Natural killer cell treated with Interleukin-12 subunit alpha and Interleukin-12 subunit beta and Interleukin-15 and Interleukin-18, amount 100 ng/mL, for 72 hours (primary cell): ENCODE data around the gene ARAP1. TPM values are rescaled to one million over a fixed set of nuclear protein-coding genes. Genes with fewer than 3 reads are reported as not detected.

ENCODE experiments used
- ATAC-seq, 2 donors: fragments of 150-1000 bp; cut with Tn5 transposase in 1 of 2; sonication (Bioruptor Pico), chemical (Tn5 transposase) in 1 of 2; 2 replicates each; pipeline ENCODE4 v1.10.0; 2021
- DNase-seq: peaks from one replicate; pipeline ENCODE4 v3.0.0; 2022; ENCODE audit warnings: low spot score
- H3K27ac Mint-ChIP-seq, 2 donors: 1 replicate in 1 of 2; 2 replicates in 1 of 2; pipeline ENCODE4 v1.8.0; 2022; ENCODE audit warnings: mixed read lengths in 2 of 2, mild to moderate bottlenecking in 1 of 2, moderate library complexity in 1 of 2
- H3K27me3 Mint-ChIP-seq, 2 donors: 1 replicate in 1 of 2; 2 replicates in 1 of 2; pipeline ENCODE4 v1.8.0; 2022; ENCODE audit warnings: mixed read lengths in 2 of 2
- H3K36me3 Mint-ChIP-seq: one replicate; pipeline ENCODE4 v1.8.0; 2022; ENCODE audit warnings: mixed read lengths
- H3K4me1 Mint-ChIP-seq, 2 donors: 1 replicate in 1 of 2; 2 replicates in 1 of 2; pipeline ENCODE4 v1.8.0; 2022; ENCODE audit warnings: low read depth in 2 of 2, mixed read lengths in 2 of 2, mild to moderate bottlenecking in 1 of 2
- H3K4me3 Mint-ChIP-seq: one replicate; pipeline ENCODE4 v1.8.0; 2022; ENCODE audit warnings: mixed read lengths
- H3K9me3 Mint-ChIP-seq: 2 replicates; pipeline ENCODE4 v1.8.0; 2022; ENCODE audit warnings: mixed read lengths
- total RNA-seq, 2 donors: library from RNA; stranded (reverse); gene quantifications; one replicate each; pipeline ENCODE4 v1.2.3, GENCODE V29; 2022

ARAP1 gene
- total RNA-seq, 2 donors from 2014 or later: 206 to 220 TPM

DNA sequence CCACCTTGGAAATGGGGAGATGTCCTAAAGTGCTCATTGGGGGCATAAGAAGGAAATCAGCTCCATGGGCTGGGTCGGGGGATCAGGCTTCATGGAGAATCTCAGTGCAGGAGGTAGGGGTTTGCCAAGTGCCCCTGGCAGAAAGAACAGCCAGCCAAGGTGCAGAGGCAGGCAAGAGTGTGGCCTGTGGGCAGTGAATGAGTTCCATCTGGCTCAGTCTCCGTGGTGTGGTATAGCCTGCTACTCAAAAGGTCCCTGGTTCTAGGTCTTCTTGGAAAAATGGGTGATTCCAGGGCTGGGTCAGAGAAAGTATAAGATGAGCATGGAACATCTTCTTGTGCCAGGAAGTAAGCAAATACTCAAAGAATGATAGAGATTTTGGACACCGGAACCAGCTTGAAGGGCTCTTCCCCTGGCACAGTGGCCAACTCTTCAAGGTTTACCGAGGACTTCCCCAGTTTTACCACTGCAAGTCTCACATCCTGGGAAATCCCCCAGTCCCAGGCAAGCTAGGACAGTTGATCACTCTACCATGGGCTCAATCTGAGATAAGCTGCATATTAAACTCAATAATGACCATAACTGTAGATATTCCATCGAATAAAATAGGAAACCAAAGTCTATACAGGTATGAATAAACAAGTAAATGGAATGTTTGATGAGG lies 10.6 kb upstream of the ARAP1 start:
- Mint-ChIP-seq H3K27me3 (no peaks in the 10 kb centered on the region), H3K27ac (peak overlapping the region; percentile 73 to 94), H3K9me3 (no peaks in the 10 kb centered on the region), H3K36me3 (no peaks in the 10 kb centered on the region), H3K4me1 (peaks cover 37 to 43% of the 10 kb centered on the region in 2 donors), H3K4me3 (peak overlapping the region; percentile 63)
- DNase-seq: peak; percentile 86
- peak; percentile 88 to 93 for ATAC-seq

DNA sequence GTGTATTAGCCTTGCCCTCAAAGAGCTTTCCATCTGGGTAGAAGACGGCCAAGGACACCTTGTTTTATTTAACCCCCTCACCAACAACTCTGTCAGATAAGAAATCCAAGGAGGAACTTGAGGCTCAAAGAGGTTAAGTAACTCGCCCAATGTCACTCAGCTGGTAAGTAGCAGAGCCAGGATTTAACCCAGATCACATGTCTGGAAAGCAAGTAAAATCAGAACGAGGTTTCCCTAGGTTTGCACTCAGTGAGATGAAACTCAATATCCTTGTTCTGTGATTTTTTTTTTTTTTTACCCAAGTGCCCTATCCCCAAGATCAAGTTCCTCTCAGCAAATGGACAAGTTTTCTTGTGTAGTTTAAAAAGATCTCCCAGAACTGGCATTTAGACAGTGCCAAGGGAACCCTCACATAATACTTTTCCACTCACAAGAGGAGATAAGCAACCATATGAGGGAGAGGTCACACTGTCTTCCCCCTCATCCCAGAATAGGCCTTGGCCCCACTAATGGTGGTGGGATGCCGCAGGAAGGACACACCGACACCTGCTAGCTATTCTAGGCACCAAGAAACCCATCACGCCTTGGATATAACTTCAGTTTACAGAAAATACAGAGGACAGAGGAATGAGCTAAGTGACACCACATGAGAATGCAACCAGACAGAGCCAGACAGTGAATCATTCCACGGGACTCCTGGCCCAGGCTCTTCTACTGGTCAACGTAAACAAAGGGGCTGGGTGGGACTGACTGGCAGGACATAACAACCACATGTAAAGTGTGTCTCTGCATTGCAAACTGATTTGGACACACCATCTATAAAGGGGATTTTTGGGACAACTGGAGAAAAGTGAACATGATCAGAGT lies 8.6 kb upstream of the ARAP1 start:
- Mint-ChIP-seq H3K27ac (peak overlapping the region in 1 of 2 donors; percentile 69), H3K27me3 (no peaks in the 10 kb centered on the region), H3K9me3 (no peaks in the 10 kb centered on the region), H3K4me1 (peaks cover 37 to 48% of the 10 kb centered on the region in 2 donors), H3K36me3 (no peaks in the 10 kb centered on the region), H3K4me3 (peak overlapping the region; percentile 32)
- DNase-seq (no peak), ATAC-seq (no peak)

DNA sequence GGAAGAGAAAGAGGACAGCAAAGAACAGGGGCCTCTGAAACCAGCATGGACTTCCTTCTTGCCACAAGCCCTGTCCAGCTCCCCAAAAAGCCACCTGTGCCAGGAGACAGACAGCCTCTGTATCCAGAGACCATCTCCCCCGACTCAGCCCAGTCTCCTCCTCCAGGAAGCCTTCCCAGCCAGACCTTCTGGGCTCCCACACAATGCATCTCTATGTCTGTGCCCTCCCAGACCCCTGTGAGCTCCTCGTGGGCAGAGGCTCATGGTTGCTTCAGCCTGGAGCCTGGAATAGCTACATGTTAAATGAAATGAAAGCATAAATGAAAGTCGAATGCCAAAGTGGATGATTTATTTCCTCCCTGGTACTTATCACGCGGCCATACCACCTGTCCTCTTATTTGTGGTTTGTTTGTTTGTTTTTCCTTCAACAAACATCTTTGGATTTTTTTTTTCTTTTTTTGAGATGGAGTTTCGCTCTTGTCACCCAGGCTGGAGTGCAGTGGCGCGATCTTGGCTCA lies 7.3 kb upstream of the ARAP1 start:
- H3K4me1 Mint-ChIP-seq: peaks cover 37 to 48% of the 10 kb centered on the region in 2 donors
- no peaks in the 10 kb centered on the region for H3K27me3 Mint-ChIP-seq
- H3K27ac Mint-ChIP-seq: peak overlapping the region in 1 of 2 donors; percentile 69
- ATAC-seq (no peak), DNase-seq (no peak)
- no peak overlapping the region for H3K4me3 Mint-ChIP-seq
- H3K36me3 Mint-ChIP-seq: no peaks in the 10 kb centered on the region
- no peaks in the 10 kb centered on the region for H3K9me3 Mint-ChIP-seq

DNA sequence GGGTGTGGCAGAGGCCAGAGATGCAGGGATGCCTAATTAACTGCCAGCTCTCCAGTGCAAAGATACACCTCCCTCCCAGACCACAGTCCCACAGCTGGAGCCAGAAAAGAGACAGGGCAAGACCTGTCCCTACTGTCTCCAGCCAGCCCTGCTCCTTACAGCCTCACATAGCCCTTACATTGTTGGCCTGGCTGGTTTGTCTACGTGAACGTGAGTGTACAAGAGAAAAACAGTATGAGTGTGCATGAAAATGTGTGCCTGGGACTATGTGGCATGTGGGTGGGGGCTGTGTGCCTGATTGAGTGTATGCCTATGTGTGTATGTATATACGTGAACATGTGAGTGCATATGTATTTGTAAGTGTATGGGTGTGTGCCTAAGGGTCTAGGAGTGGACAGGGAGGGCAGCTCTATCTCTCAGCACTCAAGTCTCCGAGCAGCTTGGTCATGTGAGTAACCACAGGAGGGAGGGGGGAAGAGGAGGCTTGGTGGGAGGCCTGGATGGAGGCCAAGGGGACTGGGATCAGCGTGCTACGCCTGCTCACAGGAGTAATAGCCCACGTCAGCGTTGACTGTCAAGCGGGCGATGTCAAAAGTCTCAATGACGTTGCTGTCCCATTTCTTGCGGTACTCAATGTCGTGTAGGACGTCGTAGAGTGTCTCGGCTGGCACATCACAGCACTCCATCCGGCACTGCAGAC lies 6.6 kb upstream of the ARAP1 start:
- Mint-ChIP-seq H3K4me1 (peaks cover 36 to 48% of the 10 kb centered on the region in 2 donors), H3K27me3 (no peaks in the 10 kb centered on the region), H3K9me3 (no peaks in the 10 kb centered on the region), H3K27ac (peak overlapping the region in 1 of 2 donors; percentile 69), H3K36me3 (no peaks in the 10 kb centered on the region), H3K4me3 (no peak overlapping the region)
- ATAC-seq (no peak), DNase-seq (no peak)

DNA sequence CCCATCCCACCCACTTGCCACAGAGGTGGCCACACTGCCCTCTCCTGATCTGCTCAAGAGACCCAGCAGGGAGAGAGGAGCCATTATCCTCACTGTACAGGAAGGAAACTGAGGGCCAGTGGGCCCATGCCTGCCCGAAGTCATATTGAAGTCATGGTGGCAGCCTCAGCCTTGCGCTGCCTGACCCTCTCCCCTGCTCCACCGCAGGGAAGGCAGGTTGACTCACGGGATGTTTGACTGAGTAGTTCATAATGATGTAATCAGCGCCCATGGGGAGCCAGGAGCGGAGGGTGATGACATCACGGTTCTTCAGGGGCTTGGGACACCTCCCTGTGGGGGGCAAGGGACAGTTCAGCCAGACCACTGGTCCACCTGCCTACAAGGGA lies 6.1 kb upstream of the ARAP1 start:
- no peak overlapping the region for H3K4me3 Mint-ChIP-seq
- no peak for ATAC-seq
- H3K9me3 Mint-ChIP-seq: no peaks in the 10 kb centered on the region
- no peak for DNase-seq
- peaks cover 32 to 42% of the 10 kb centered on the region in 2 donors for H3K4me1 Mint-ChIP-seq
- peak overlapping the region in 1 of 2 donors; percentile 69 for H3K27ac Mint-ChIP-seq
- H3K27me3 Mint-ChIP-seq: no peaks in the 10 kb centered on the region
- H3K36me3 Mint-ChIP-seq: no peaks in the 10 kb centered on the region

DNA sequence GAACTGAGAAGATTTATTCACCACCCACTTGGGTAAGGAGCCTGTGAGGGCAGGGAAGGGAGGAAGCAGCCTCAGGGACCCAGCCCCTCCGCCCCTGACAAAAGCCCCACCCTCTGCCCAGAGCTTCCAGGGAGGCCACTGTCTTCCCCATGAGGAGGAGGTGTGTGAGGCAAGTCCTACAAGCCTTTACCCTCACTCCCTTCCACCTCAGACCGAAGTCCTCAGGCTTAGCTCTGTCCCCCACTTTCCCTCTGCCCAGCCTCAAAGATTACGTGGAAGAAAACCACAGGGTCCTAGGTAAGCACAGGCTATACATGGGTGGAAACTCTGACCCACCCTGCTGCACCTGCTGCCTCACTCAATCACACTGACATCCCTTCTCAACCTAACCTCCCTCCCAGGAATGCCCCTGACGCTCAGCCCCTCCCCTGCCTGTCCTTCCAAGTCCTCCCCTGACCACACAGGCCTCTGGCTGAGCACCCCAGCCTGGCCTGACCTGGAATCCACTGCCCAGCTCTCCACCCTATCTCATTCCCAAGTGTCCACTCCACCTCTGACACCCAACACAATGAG lies 3.6 kb upstream of the ARAP1 start:
- Mint-ChIP-seq H3K27me3 (no peaks in the 10 kb centered on the region), H3K27ac (peak overlapping the region; percentile 29 to 74), H3K9me3 (no peaks in the 10 kb centered on the region), H3K4me3 (no peak overlapping the region), H3K4me1 (peaks cover 30 to 35% of the 10 kb centered on the region in 2 donors), H3K36me3 (no peaks in the 10 kb centered on the region)
- ATAC-seq: no peak
- no peak for DNase-seq

DNA sequence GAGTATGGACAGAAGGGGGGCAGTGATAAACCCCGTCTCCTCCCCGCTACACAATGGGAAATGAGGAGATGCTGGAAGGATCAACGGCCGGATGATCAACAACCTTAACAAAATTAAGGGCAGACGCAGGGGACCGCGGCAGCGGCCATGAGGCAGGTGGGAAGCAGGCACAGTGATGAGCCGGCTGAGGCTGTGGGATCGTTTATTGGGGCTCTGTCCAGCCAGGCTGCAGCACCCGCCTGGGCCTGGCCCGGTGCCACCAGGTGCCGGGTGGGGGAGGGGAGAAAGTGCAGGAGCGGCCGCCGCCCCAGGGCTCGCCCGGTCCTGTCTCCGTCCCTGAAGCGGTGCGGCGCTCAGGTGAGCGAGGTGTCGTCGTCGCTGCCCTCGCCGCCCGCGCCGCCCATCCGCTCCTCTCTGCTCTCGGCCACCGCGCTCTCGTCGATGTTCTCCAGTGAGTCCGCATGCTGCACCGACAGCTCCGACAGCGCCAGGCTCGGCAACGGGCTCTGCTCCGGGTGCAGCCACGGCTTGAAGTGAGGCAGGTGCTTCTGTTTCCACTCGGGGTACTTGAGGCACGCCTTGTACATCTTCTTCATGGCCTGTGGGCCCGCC lies 2.4 kb upstream of the ARAP1 start:
- H3K27ac Mint-ChIP-seq: no peak overlapping the region
- peaks cover 40% of the 10 kb centered on the region in 2 donors for H3K4me1 Mint-ChIP-seq
- ATAC-seq (no peak), DNase-seq (no peak)
- no peaks in the 10 kb centered on the region for H3K36me3 Mint-ChIP-seq
- no peaks in the 10 kb centered on the region for H3K9me3 Mint-ChIP-seq
- H3K27me3 Mint-ChIP-seq: no peaks in the 10 kb centered on the region
- H3K4me3 Mint-ChIP-seq: no peak overlapping the region

DNA sequence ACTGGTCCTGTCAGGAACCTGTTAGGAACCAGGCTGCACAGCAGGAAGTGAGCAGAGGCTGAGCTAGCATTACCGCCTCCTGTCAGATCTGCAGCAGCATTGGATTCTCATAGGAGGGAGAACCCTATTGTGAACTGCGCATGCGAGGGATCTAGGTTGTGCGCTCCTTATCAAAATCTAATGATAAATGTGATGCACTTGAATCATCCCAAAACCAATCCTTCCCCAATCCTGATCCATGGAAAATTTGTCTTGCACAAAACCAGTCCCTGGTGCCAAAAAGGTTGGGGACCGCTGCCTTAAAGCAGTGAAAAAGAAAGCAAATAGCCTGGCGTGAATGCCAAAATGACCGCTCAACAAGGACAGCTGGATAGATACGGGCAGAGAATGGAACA lies 1.9 kb upstream of the ARAP1 start:
- H3K9me3 Mint-ChIP-seq: no peaks in the 10 kb centered on the region
- no peak overlapping the region for H3K27ac Mint-ChIP-seq
- H3K4me3 Mint-ChIP-seq: no peak overlapping the region
- no peaks in the 10 kb centered on the region for H3K36me3 Mint-ChIP-seq
- ATAC-seq (no peak), DNase-seq (no peak)
- no peaks in the 10 kb centered on the region for H3K27me3 Mint-ChIP-seq
- peaks cover 43% of the 10 kb centered on the region in 2 donors for H3K4me1 Mint-ChIP-seq

DNA sequence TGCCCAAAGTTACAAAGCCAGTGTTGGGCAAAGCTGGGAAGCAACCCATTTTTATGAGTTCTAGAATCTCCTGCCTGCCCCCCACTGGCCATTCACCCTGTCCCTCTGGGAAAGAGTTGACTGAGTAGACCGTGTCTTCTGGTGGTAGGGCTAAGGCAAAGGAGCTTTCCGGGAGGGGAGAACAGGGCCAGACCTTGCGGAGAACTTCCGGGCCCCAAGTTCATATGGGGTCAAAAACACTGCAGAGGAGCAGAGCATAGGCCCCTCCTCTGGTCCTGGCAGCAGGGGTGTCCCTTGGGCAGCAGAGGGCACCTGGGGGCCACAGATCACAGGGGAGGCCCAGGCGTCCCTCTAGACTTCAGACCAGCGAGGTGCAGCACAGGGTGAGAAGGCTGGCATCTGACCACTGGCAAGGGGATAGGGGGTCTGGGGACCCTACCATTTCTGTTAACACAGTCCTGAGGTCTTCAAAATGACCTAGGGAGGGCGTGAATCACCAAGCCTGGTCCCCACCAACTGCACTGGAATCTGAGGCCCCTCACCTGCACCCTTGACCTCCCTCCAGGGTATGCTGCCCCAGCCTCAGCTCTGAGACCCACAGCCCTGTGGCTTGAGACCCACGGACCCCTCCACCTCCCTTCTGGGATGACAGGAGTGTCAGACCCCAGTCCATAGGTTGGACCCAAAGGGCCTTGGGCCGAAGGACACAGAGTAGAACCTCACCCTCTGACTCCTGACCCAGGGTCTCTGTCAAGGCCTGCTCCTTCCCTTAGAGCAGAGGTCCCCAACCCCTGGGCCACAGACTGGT lies 1.3 kb upstream of the ARAP1 start:
- Mint-ChIP-seq H3K4me3 (peak overlapping the region; percentile 97), H3K36me3 (no peaks in the 10 kb centered on the region), H3K27ac (peak overlapping the region; percentile 94 to 99), H3K27me3 (no peaks in the 10 kb centered on the region), H3K9me3 (no peaks in the 10 kb centered on the region), H3K4me1 (peaks cover 43% of the 10 kb centered on the region in 2 donors)
- ATAC-seq: no peak
- DNase-seq: no peak

DNA sequence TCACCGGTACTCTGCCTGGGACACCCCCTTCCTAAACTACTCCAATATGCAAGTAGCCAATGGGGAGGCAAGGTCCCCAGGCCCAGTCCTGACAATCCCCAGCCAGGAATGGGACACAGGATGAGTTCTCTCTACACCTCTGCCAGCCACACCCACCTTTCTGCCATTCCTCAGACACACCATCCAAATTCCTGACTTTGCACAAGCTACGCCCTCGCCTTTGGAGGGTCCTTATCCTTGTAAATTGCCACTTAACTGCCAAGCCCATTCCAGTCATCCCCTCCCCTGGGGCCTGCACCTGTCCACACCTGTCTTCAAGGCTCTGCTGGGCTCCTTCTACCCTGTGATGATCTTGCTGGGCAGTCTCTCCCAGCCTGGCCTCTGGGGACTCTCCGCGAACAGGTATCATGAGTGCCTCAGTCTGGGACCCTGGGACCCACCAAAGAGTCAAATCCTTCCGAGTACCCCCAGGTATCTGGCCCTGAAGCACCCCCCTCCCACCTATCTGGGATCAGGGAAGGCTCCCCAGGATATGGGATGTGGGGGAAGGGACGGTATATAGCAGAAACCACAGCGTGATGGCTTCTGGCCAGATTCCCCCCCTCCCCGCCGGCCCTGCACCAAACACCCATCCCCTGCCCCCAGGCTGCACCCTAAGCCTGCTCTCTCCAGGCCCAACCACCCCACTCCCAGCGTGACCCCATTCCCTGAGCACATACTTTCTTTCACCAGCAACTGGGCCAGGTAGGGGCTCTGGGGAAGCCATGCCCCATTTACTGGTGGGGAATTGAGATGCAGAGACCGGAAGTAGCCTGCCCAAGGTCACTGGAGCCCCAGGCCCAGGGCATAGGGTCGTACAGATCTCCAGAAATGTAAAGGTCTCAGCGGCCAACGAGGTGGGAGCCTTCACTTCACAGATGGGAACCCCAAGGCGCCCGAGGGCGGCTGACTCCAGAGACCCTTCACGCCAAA lies 806 bp downstream of the ARAP1 start:
- Mint-ChIP-seq H3K4me1 (peaks cover 44 to 47% of the 10 kb centered on the region in 2 donors), H3K9me3 (no peaks in the 10 kb centered on the region), H3K36me3 (no peaks in the 10 kb centered on the region), H3K27ac (peak overlapping the region; percentile 94 to 99), H3K27me3 (no peaks in the 10 kb centered on the region), H3K4me3 (peak overlapping the region; percentile 97)
- DNase-seq: no peak
- no peak for ATAC-seq

DNA sequence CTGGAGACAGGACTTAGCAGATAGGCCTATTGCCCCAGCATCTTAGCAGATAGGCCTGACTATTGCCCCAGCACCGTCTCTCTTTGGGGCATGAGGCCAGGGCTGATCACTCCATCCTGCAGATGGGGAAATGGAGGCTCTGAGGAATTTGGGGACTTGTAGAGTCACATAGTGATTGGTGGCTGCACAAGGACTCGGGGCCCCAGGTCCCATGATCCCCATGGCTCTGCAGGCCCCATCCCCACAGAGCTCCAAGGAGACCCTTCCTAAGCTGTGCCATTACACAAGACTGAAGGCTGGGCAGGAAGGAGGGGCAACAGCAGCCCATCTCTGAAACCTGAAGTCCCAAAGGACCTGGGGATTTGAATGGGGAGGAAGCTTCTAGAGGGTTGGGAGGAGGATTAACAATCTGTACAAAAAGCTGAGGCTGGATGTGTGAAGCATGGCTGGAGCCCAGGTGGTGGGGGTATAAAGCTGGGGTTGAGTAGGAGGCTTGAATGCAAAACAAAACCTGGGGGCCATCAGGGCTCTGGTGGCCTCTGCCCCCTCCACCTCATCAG lies 1.6 kb downstream of the ARAP1 start:
- Mint-ChIP-seq H3K27me3 (no peaks in the 10 kb centered on the region), H3K9me3 (no peaks in the 10 kb centered on the region), H3K4me1 (peaks cover 42 to 44% of the 10 kb centered on the region in 2 donors), H3K27ac (peak overlapping the region; percentile 94 to 99), H3K36me3 (no peaks in the 10 kb centered on the region), H3K4me3 (peak overlapping the region; percentile 97)
- ATAC-seq: no peak
- DNase-seq: no peak
